Urinary bladder (tissue), 4 donors: ENCODE measurements around the gene GPR135. TPM values are rescaled to one million over a fixed set of nuclear protein-coding genes. Genes with fewer than 3 reads are reported as not detected.

Experiments
- DNase-seq: peaks from one replicate; pipeline ENCODE4 v3.0.0-alpha.2; 2015; ENCODE audit errors: extremely low spot score
- H3K27ac ChIP-seq: one replicate; pipeline ENCODE4 v1.5.1; 2013; ENCODE audit warnings: low read depth, mild to moderate bottlenecking, moderate library complexity
- H3K36me3 ChIP-seq: one replicate; pipeline ENCODE4 v1.6.1; 2013; ENCODE audit warnings: mild to moderate bottlenecking, moderate library complexity; ENCODE audit not compliant: insufficient read depth
- H3K4me1 ChIP-seq: one replicate; pipeline ENCODE4 v1.6.1; 2013; ENCODE audit warnings: mild to moderate bottlenecking, moderate library complexity; ENCODE audit not compliant: insufficient read depth
- H3K4me3 ChIP-seq: one replicate; pipeline ENCODE4 v1.5.1; 2013; ENCODE audit warnings: low read depth, low read length
- WGBS: extraction: QIAGEN DNeasy Blood & Tissue Kit; methylation state at CpG from one replicate; pipeline ENCODE4 v1.1.7; 2013; 5-methylcytosine and 5-hydroxymethylcytosine counted together
- polyA plus RNA-seq: library from polyadenylated mRNA; stranded (reverse); fragments of 200-250 nt; gene quantifications from one replicate; pipeline ENCODE4 v1.2.3, GENCODE V29; 2013
- total RNA-seq: library from RNA; depleted of rRNA; stranded (reverse); fragments of >200 nt; gene quantifications from one replicate; pipeline ENCODE4 v1.2.3, GENCODE V29; 2014
- donor health status: healthy with polysubstance abuse.
- donor health status: healthy.

The GPR135 gene
- 9.7 TPM for total RNA-seq
- polyA plus RNA-seq, result 3.1 TPM

DNA sequence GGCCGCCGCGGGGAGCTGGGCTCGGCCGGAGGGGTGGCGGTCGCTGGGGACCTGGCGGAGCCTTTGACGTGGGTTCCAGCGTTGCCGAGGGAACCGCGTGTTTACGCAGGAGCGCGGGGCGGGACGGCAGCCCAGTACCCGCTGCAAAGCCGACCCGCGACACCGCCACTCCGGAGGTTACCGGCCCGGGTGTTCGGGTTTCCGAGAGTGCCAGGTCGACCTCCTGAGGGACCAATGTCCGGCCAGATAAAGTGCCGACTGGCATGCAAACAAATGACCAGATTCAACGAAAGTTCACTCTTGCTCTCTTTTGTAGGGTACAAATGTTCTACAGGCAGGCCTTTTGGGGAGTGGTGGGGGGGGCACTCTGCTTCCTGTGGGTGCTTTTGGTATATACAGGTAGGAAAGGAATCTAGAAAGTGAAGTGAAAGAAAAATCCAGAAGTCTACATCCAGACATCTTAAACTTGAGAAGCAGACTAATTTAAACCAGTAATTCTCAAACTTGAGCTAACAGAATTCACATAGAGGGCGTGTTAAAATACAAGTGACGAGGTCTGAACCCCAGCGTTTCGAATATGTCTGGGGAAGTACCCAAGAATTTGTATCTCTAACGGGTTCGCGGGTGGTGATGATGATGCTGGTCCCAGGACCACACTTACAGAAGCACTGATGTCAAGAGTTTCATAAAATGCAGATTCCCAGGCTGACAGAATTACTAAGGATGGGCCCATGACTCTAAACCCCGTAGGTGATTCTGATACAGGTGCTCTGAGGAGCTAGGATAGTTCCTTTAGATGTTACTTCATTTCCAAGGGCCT is at the start of gene GPR135:
Gene GPR135, minus strand, starts transcription at position 65 of the 820 bp plus-strand sequence. CDS start 154 bp downstream, outside the sequence.
- peak within 1 kb of the TSS; percentile 74 for H3K4me3 ChIP-seq
- H3K4me1 ChIP-seq, result no peaks in the 10 kb centered on the region
- no peaks in the 10 kb centered on the region for H3K36me3 ChIP-seq
- H3K27ac ChIP-seq, result peak within 1 kb of the TSS; percentile 82
- DNase-seq, result no peak
- WGBS, result 18% methylated on average over 40 of the region's 40 CpGs

DNA sequence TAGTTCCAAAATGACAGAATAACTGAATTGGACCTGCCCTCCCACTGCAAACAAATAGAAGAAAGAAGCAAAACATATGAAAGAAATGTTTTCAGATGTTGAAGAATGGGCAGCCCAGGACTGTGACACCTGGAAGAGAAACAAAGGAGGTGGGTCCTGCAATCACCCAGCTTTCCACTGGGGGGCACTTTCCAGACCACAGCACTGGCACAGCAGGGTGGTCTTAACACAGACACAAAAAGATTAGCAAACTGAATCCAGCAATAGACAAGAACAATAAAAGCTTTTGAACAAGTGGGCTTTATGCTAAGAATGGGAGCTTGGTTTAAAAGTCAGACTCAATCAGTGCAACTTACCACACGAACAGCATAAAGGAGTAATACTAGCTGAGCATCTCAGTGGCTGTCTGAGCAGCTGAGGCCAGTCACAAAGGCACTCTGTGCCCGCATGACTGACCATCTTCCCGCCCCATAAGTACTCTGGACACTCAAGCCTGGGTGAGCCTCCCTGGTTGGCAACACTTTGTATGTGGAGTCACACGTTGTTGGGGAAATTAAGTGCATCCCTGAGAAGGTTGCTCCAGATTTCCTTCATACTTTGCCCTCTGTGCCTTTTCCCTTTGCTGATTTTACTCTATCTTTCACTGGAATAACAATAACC is 46.9 kb upstream of the GPR135 start:
- no peak overlapping the region for H3K4me3 ChIP-seq
- no peak for DNase-seq
- no peaks in the 10 kb centered on the region for H3K4me1 ChIP-seq
- WGBS, result 77% methylated on average over 4 of the region's 4 CpGs
- no peaks in the 10 kb centered on the region for H3K36me3 ChIP-seq
- H3K27ac ChIP-seq, result no peak overlapping the region

GRCh38 chr14:59510966-59511365 is 45.8 kb upstream of the GPR135 start:
- Histone ChIP-seq H3K4me3 (no peak overlapping the region), H3K4me1 (no peaks in the 10 kb centered on the region), H3K36me3 (no peaks in the 10 kb centered on the region), H3K27ac (no peak overlapping the region)
- DNase-seq, result no peak
- WGBS, result 15% methylated on average over 3 of the region's 3 CpGs

DNA sequence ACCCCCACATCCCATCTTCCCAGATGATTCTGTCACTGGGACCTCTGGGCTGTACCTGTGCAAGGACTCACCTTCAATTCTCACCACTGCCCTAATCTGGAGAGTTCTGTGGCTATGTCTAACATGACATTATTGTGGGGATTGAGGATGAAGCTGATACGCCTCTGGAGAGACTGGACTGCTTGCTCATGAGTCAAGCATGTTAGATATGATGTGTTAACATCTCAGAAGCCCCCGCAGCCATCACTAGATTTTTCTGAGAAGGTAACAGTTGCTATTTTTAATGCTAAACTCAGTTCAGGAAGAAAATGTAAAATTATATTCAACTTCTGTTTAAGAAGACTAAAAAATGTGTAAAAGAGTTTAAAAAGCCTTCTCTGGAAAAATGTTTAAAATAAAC is 44.8 kb upstream of the GPR135 start:
- no peak for DNase-seq
- H3K36me3 ChIP-seq, result no peaks in the 10 kb centered on the region
- H3K4me3 ChIP-seq, result no peak overlapping the region
- 75% methylated on average over 2 of the region's 2 CpGs for WGBS
- no peaks in the 10 kb centered on the region for H3K4me1 ChIP-seq
- H3K27ac ChIP-seq, result no peak overlapping the region

DNA sequence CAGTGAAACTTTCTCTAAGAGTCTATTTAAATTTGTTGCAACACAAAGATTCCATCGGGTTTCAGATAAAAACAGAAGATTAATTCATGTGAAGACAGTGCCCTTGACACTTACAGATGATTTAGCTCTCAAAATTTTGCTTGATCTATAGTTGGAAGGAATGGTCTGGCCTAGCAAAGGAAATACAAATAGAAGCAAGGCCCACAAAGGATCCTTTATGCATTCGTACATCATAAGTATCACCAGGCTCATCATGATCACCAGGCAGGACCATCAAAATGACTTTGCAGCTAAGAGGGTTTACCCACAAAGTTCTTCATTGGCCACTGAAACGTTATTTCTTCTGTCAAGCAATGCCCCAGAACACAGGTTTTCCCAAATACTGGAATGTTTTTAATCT is 43.9 kb upstream of the GPR135 start:
- Histone ChIP-seq H3K4me3 (no peak overlapping the region), H3K27ac (no peak overlapping the region), H3K4me1 (no peaks in the 10 kb centered on the region), H3K36me3 (no peaks in the 10 kb centered on the region)
- no peak for DNase-seq
- WGBS, result 80% methylated on average over 3 of the region's 3 CpGs

- H3K36me3 ChIP-seq, result no peaks in the 10 kb centered on the region
- no peaks in the 10 kb centered on the region for H3K4me1 ChIP-seq
- no peak overlapping the region for H3K4me3 ChIP-seq
- WGBS, result 95% methylated on average over 3 of the region's 3 CpGs
- no peak for DNase-seq
- no peak overlapping the region for H3K27ac ChIP-seq
These were observed 42.5 kb upstream of the GPR135 start for GRCh38 chr14:59507752-59508103.

DNA sequence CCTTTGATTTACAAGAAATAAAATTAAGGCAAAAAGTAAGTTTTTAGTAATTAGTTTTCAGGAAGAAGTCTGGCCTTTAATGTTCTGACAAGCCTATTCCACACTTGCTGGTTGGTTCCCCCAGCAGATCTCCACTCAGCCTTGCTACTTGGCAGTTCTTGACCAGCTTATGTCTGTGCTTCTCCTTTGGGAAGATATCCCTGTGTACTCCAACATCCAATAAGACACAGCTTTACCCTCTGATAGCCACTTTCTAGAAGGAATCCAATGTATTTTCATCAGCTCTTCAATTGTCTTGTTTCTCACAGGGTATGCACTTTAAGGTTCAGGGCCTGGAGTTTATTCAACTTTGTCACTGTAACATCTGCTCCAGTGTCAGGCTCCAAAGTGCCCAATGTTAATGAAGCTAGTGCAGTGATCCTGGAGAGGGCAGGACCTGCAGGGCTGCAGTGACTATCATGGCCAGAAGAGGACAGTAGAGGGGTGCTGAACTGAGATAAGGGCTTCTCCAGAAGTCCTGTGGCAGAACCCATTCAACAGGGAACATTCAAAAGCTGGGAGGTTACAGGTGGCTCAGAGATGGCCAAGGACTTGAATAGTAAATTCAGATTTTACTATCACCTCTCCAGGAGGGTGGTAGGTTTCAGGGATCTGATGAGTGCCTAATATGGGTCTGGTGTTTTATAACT is 42.0 kb upstream of the GPR135 start:
- DNase-seq, result no peak
- H3K36me3 ChIP-seq, result no peaks in the 10 kb centered on the region
- no peak overlapping the region for H3K27ac ChIP-seq
- no peak overlapping the region for H3K4me3 ChIP-seq
- H3K4me1 ChIP-seq, result no peaks in the 10 kb centered on the region

- 91% methylated on average over 4 of the region's 4 CpGs for WGBS
- Histone ChIP-seq H3K27ac (no peak overlapping the region), H3K36me3 (peaks cover 3% of the 10 kb centered on the region), H3K4me1 (no peaks in the 10 kb centered on the region), H3K4me3 (no peak overlapping the region)
- no peak for DNase-seq
These were observed 38.1 kb upstream of the GPR135 start for GRCh38 chr14:59503256-59503655.

DNA sequence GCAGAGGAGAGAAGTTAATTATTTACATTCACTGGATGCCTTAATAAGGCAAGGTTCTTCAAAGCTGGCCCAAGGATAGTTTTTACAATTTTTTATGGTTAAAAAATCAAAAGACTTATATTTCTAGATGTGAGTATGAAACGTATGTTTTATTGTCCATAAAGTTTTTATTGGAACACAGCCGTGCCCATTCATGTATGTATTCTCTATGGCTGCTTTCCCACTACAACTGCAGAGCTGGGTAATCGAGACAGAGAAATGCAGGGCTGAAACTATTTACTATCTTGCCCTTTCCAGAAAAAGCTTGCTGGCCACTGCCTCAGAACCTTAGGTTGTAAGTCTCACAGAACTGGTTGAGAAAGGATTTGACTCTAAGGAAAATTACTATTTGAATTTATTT is 35.6 kb upstream of the GPR135 start:
- no peak for DNase-seq
- WGBS, result 32% methylated on average over 3 of the region's 3 CpGs
- H3K36me3 ChIP-seq, result peaks cover 3% of the 10 kb centered on the region
- no peaks in the 10 kb centered on the region for H3K4me1 ChIP-seq
- no peak overlapping the region for H3K4me3 ChIP-seq
- no peak overlapping the region for H3K27ac ChIP-seq

- Histone ChIP-seq H3K4me1 (no peaks in the 10 kb centered on the region), H3K4me3 (no peak overlapping the region), H3K27ac (no peak overlapping the region), H3K36me3 (peaks cover 5% of the 10 kb centered on the region)
- WGBS, result 49% methylated on average over 1 of the region's 1 CpG
- DNase-seq, result no peak
These were observed 27.2 kb upstream of the GPR135 start for GRCh38 chr14:59492384-59492783.

- Histone ChIP-seq H3K27ac (no peak overlapping the region), H3K4me3 (no peak overlapping the region), H3K4me1 (no peaks in the 10 kb centered on the region), H3K36me3 (peaks cover 5% of the 10 kb centered on the region)
- WGBS, result 95% methylated on average over 3 of the region's 3 CpGs
- DNase-seq, result no peak
These were observed 25.6 kb upstream of the GPR135 start for GRCh38 chr14:59490756-59491155.

DNA sequence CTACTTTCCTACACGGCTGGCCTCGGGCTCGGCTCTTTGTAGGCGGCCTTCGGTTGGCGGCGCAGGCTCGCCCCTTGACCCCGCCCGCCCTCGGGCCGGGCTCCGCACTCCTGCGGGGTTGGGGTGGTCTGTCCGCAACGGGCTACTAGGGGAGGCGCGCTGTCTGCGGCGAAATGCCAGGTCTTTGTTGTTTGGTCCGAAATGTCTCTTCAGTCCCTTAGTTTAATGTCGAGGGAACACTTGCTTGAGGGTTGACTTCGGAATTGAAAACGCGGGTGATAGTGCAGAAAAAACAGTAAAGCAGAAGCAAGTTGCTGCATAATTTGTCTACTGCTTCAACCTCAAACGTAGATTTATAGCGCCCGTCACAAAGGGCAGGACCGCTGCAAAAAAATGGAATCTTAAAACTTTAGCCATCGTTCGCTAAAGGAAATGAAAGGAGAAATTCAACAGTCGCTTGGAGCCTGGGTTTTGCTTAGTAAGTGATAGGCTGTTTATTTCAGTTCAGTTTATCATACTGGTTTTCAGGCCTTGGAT is 19.5 kb upstream of the GPR135 start:
- no peak for DNase-seq
- Histone ChIP-seq H3K4me3 (peak overlapping the region; percentile 57), H3K27ac (peak overlapping the region; percentile 89), H3K4me1 (peaks cover 1% of the 10 kb centered on the region), H3K36me3 (peaks cover 3% of the 10 kb centered on the region)
- WGBS, result under 1% methylated on average over 32 of the region's 32 CpGs

DNA sequence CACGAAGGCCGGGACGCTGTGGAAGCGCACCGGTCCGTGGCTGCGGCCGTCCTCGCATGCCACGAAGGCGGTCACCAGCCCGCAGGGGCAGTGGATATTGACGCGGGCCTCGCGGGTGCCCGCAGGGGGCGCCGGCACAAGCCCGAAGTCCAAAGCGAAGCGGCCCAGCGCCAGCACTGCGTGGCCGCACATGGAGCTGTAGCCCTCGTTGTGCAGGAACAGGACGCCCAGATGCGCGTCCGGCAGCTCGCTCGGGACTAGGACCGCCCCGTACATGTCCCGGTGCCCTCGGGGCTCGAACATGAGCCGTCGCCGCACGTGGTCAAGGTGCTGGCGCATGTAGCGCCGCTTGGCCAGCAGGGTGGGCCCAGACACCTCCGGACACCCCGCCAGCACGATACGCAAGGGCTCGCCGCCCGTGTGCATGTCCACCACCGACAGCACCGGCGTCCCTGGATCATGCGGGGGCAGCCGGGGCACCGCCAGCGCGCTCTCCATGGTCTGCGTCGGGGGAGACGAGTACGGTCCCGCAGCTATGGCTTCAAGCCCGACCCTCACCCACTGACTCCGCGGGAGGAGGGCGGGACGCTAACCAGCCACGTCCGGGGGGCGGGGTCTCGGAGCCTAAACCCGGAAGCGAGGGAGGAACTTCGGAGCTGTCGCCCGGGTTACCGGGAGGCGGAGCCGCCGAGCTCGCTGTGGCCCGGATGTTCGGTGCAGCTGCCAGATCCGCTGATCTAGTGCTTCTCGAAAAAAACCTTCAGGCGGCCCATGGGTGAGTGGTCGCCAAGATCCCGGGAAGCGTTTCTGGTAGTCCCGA is 18.8 kb upstream of the GPR135 start, which contains the start of the genes JKAMP and L3HYPDH:
Gene JKAMP, plus strand, starts transcription at position 699 of the 820 bp plus-strand sequence. Its CDS starts 73 bp downstream, at position 772.
Gene L3HYPDH, minus strand, starts transcription at position 590 of the 820 bp plus-strand sequence. Its CDS starts 92 bp downstream, at position 498.
- WGBS, result under 1% methylated on average over 92 of the region's 92 CpGs
- Histone ChIP-seq H3K36me3 (peaks cover 3% of the 10 kb centered on the region), H3K4me1 (peaks cover 1% of the 10 kb centered on the region), H3K4me3 (peak within 1 kb of the TSS; percentile 57), H3K27ac (peak within 1 kb of the TSS; percentile 89)
- peak; percentile 94 for DNase-seq
